ENCODE data around the gene NTM.

GRCh38 chr11:131637469-131638175, 267.2 kb downstream of the NTM start:
- TF ChIP-seq CTCF (IDR thresholded peaks at IDR 0.05) (no peak), ESRRA (CRISPR knock-in tag; IDR thresholded peaks at IDR 0.05; ENCODE audit: borderline replicate concordance) (no peak), E2F5 (CRISPR knock-in tag; IDR thresholded peaks at IDR 0.05) (no peak), NR1H2 (CRISPR knock-in tag; IDR thresholded peaks at IDR 0.05) (no peak), FOXP1 (CRISPR knock-in tag; IDR thresholded peaks at IDR 0.05; ENCODE audit: borderline replicate concordance) (no peak), TEAD1 (CRISPR knock-in tag; IDR thresholded peaks at IDR 0.05) (no peak), SMAD3 (CRISPR knock-in tag; IDR thresholded peaks at IDR 0.05; ENCODE audit: borderline replicate concordance) (no peak), GRHL2 (CRISPR knock-in tag; IDR thresholded peaks at IDR 0.05; ENCODE audit: insufficient replicate concordance, severe bottlenecking) (no peak), JUN (CRISPR knock-in tag; IDR thresholded peaks at IDR 0.05) (no peak)
- TF ChIP-seq, protein P1, sequence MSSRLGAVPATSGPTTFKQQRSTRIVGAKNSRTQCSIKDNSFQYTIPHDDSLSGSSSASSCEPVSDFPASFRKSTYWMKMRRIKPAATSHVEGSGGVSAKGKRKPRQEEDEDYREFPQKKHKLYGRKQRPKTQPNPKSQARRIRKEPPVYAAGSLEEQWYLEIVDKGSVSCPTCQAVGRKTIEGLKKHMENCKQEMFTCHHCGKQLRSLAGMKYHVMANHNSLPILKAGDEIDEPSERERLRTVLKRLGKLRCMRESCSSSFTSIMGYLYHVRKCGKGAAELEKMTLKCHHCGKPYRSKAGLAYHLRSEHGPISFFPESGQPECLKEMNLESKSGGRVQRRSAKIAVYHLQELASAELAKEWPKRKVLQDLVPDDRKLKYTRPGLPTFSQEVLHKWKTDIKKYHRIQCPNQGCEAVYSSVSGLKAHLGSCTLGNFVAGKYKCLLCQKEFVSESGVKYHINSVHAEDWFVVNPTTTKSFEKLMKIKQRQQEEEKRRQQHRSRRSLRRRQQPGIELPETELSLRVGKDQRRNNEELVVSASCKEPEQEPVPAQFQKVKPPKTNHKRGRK (CRISPR knock-in tag; IDR thresholded peaks at IDR 0.05; ENCODE audit: borderline replicate concordance) = no peak
